SK-N-SH treated with all-trans-retinoic acid at 6 μM for 48 hours (cell line): Measurements from ENCODE around the gene PDF.

Source experiments
- CREB5 ChIP-seq: fragments of 250-450 bp; sonication (Bioruptor Pico); IDR thresholded peaks from 2 replicates; pipeline ENCODE4 v1.5.1; 2020; ENCODE audit warnings: low read depth, mild to moderate bottlenecking, moderate library complexity
- ESRRG ChIP-seq: fragments of 250-450 bp; sonication (Bioruptor Pico); IDR thresholded peaks from 2 replicates; pipeline ENCODE4 v1.6.1; 2021; ENCODE audit warnings: mild to moderate bottlenecking
- ISL1 ChIP-seq: fragments of 250-450 bp; sonication (Bioruptor Pico); IDR thresholded peaks from 2 replicates; pipeline ENCODE4 v2.1.2; 2022; ENCODE audit warnings: mild to moderate bottlenecking, moderate library complexity
- TSHZ2 ChIP-seq: fragments of 250-450 bp; sonication (Bioruptor Pico); IDR thresholded peaks from 2 replicates; pipeline ENCODE4 v1.5.0; 2020; ENCODE audit warnings: mild to moderate bottlenecking, moderate library complexity
- ZFP30 ChIP-seq: fragments of 450-650 bp; formaldehyde crosslinking; IDR thresholded peaks from 2 replicates; pipeline ENCODE4 v1.5.0; 2022; ENCODE audit warnings: mild to moderate bottlenecking, moderate library complexity

- TF ChIP-seq CREB5 (CRISPR knock-in tag) (no peak), ISL1 (CRISPR knock-in tag) (no peak), ESRRG (no peak), TSHZ2 (no peak), ZFP30 (no peak)
Observed at GRCh38 chr16:69329369-69330285, 761 bp downstream of the PDF start.
